Measurements from ENCODE around the gene NAALADL2.
"Not testable (repeated sequence)": the region's sequence is repeated elsewhere in the genome, so short reads cannot be mapped to it uniquely, and the experiment has no call there.

NAALADL2 gene

GRCh38 chr3:175411405-175411804, 552.3 kb downstream of the NAALADL2 start:
- Histone ChIP-seq H3K4me1 (ENCODE audit: control insufficient read depth, insufficient read depth, low read length) (no peaks in the 10 kb centered on the region), H3K36me3 (ENCODE audit: control insufficient read depth, insufficient read depth, low read length) (no peaks in the 10 kb centered on the region), H3K9me3 (ENCODE audit: control insufficient read depth, low read length) (no peaks in the 10 kb centered on the region), H3K27ac (ENCODE audit: insufficient read depth, low read depth, low read length, poor library complexity, severe bottlenecking) (no peak overlapping the region), H3K27me3 (ENCODE audit: control insufficient read depth, insufficient read depth, low read length, poor library complexity, severe bottlenecking) (no peaks in the 10 kb centered on the region), H3K4me3 (ENCODE audit: insufficient read depth, low read depth, low read length) (no peak overlapping the region)
- 93 to 95% methylated on average over 4 of the region's 4 CpGs for WGBS, 2 experiments

- H3K27ac ChIP-seq (ENCODE audit: insufficient read depth, low read depth, low read length, poor library complexity, severe bottlenecking), result no peak overlapping the region
- H3K4me3 ChIP-seq (ENCODE audit: insufficient read depth, low read depth, low read length), result no peak overlapping the region
- H3K9me3 ChIP-seq (ENCODE audit: control insufficient read depth, low read length), result no peaks in the 10 kb centered on the region
- WGBS, 2 experiments, result 85 to 86% methylated on average over 5 to 6 of the region's 6 CpGs
- H3K36me3 ChIP-seq (ENCODE audit: control insufficient read depth, insufficient read depth, low read length), result no peaks in the 10 kb centered on the region
- no peaks in the 10 kb centered on the region for H3K27me3 ChIP-seq (ENCODE audit: control insufficient read depth, insufficient read depth, low read length, poor library complexity, severe bottlenecking)
- H3K4me1 ChIP-seq (ENCODE audit: control insufficient read depth, insufficient read depth, low read length), result no peaks in the 10 kb centered on the region
Observed at GRCh38 chr3:175411946-175412345, 552.8 kb downstream of the NAALADL2 start.

- Histone ChIP-seq H3K27me3 (ENCODE audit: control insufficient read depth, insufficient read depth, low read length, poor library complexity, severe bottlenecking) (no peaks in the 10 kb centered on the region), H3K36me3 (ENCODE audit: control insufficient read depth, insufficient read depth, low read length) (no peaks in the 10 kb centered on the region), H3K4me1 (ENCODE audit: control insufficient read depth, insufficient read depth, low read length) (no peaks in the 10 kb centered on the region), H3K27ac (ENCODE audit: insufficient read depth, low read depth, low read length, poor library complexity, severe bottlenecking) (no peak overlapping the region), H3K4me3 (ENCODE audit: insufficient read depth, low read depth, low read length) (no peak overlapping the region), H3K9me3 (ENCODE audit: control insufficient read depth, low read length) (no peaks in the 10 kb centered on the region)
- WGBS, 2 experiments, result 92 to 95% methylated on average over 4 of the region's 4 CpGs
Observed at GRCh38 chr3:175413926-175414325, 554.8 kb downstream of the NAALADL2 start.

GRCh38 chr3:175416600-175416999, 557.5 kb downstream of the NAALADL2 start:
- H3K27me3 ChIP-seq (ENCODE audit: control insufficient read depth, insufficient read depth, low read length, poor library complexity, severe bottlenecking), result no peaks in the 10 kb centered on the region
- H3K4me1 ChIP-seq (ENCODE audit: control insufficient read depth, insufficient read depth, low read length), result no peaks in the 10 kb centered on the region
- WGBS, 2 experiments, result 94 to 100% methylated on average over 1 of the region's 2 CpGs
- no peaks in the 10 kb centered on the region for H3K9me3 ChIP-seq (ENCODE audit: control insufficient read depth, low read length)
- H3K27ac ChIP-seq (ENCODE audit: insufficient read depth, low read depth, low read length, poor library complexity, severe bottlenecking), result no peak overlapping the region
- H3K36me3 ChIP-seq (ENCODE audit: control insufficient read depth, insufficient read depth, low read length), result no peaks in the 10 kb centered on the region
- H3K4me3 ChIP-seq (ENCODE audit: insufficient read depth, low read depth, low read length), result no peak overlapping the region

GRCh38 chr3:175417426-175417825, 558.3 kb downstream of the NAALADL2 start:
- no peaks in the 10 kb centered on the region for H3K9me3 ChIP-seq (ENCODE audit: control insufficient read depth, low read length)
- H3K4me1 ChIP-seq (ENCODE audit: control insufficient read depth, insufficient read depth, low read length), result no peaks in the 10 kb centered on the region
- no CpG with 5 or more reads among the region's 1 CpG for WGBS, 2 experiments
- H3K4me3 ChIP-seq (ENCODE audit: insufficient read depth, low read depth, low read length), result no peak overlapping the region
- H3K27me3 ChIP-seq (ENCODE audit: control insufficient read depth, insufficient read depth, low read length, poor library complexity, severe bottlenecking), result no peaks in the 10 kb centered on the region
- no peaks in the 10 kb centered on the region for H3K36me3 ChIP-seq (ENCODE audit: control insufficient read depth, insufficient read depth, low read length)
- no peak overlapping the region for H3K27ac ChIP-seq (ENCODE audit: insufficient read depth, low read depth, low read length, poor library complexity, severe bottlenecking)

GRCh38 chr3:175421902-175422301, 562.8 kb downstream of the NAALADL2 start:
- H3K27me3 ChIP-seq (ENCODE audit: control insufficient read depth, insufficient read depth, low read length, poor library complexity, severe bottlenecking), result no peaks in the 10 kb centered on the region
- H3K9me3 ChIP-seq (ENCODE audit: control insufficient read depth, low read length), result no peaks in the 10 kb centered on the region
- H3K4me3 ChIP-seq (ENCODE audit: insufficient read depth, low read depth, low read length), result no peak overlapping the region
- H3K36me3 ChIP-seq (ENCODE audit: control insufficient read depth, insufficient read depth, low read length), result no peaks in the 10 kb centered on the region
- 94% methylated on average over 2 of the region's 2 CpGs; no CpG with 5 or more reads in 1 of the 2 experiments for WGBS, 2 experiments
- H3K27ac ChIP-seq (ENCODE audit: insufficient read depth, low read depth, low read length, poor library complexity, severe bottlenecking), result no peak overlapping the region
- no peaks in the 10 kb centered on the region for H3K4me1 ChIP-seq (ENCODE audit: control insufficient read depth, insufficient read depth, low read length)

GRCh38 chr3:175422744-175423143, 563.6 kb downstream of the NAALADL2 start:
- Histone ChIP-seq H3K4me1 (ENCODE audit: control insufficient read depth, insufficient read depth, low read length) (no peaks in the 10 kb centered on the region), H3K27me3 (ENCODE audit: control insufficient read depth, insufficient read depth, low read length, poor library complexity, severe bottlenecking) (no peaks in the 10 kb centered on the region), H3K4me3 (ENCODE audit: insufficient read depth, low read depth, low read length) (no peak overlapping the region), H3K9me3 (ENCODE audit: control insufficient read depth, low read length) (no peaks in the 10 kb centered on the region), H3K36me3 (ENCODE audit: control insufficient read depth, insufficient read depth, low read length) (no peaks in the 10 kb centered on the region), H3K27ac (ENCODE audit: insufficient read depth, low read depth, low read length, poor library complexity, severe bottlenecking) (no peak overlapping the region)
- WGBS, 2 experiments, result 92 to 98% methylated on average over 2 of the region's 2 CpGs

GRCh38 chr3:175423848-175424247, 564.7 kb downstream of the NAALADL2 start:
- not testable (repeated sequence) for H3K27me3 ChIP-seq (ENCODE audit: control insufficient read depth, insufficient read depth, low read length, poor library complexity, severe bottlenecking); H3K9me3 ChIP-seq (ENCODE audit: control insufficient read depth, low read length); H3K27ac ChIP-seq (ENCODE audit: insufficient read depth, low read depth, low read length, poor library complexity, severe bottlenecking); H3K36me3 ChIP-seq (ENCODE audit: control insufficient read depth, insufficient read depth, low read length); H3K4me1 ChIP-seq (ENCODE audit: control insufficient read depth, insufficient read depth, low read length); H3K4me3 ChIP-seq (ENCODE audit: insufficient read depth, low read depth, low read length)
- 71 to 88% methylated on average over 1 of the region's 2 CpGs for WGBS, 2 experiments

GRCh38 chr3:175426805-175427204, 567.7 kb downstream of the NAALADL2 start:
- H3K27ac ChIP-seq (ENCODE audit: insufficient read depth, low read depth, low read length, poor library complexity, severe bottlenecking), result no peak overlapping the region
- 95 to 99% methylated on average over 5 of the region's 5 CpGs for WGBS, 2 experiments
- H3K4me3 ChIP-seq (ENCODE audit: insufficient read depth, low read depth, low read length), result no peak overlapping the region

GRCh38 chr3:175428466-175428865, 569.3 kb downstream of the NAALADL2 start:
- Histone ChIP-seq H3K36me3 (ENCODE audit: control insufficient read depth, insufficient read depth, low read length) (no peaks in the 10 kb centered on the region), H3K9me3 (ENCODE audit: control insufficient read depth, low read length) (no peaks in the 10 kb centered on the region), H3K4me3 (ENCODE audit: insufficient read depth, low read depth, low read length) (no peak overlapping the region), H3K4me1 (ENCODE audit: control insufficient read depth, insufficient read depth, low read length) (no peaks in the 10 kb centered on the region), H3K27me3 (ENCODE audit: control insufficient read depth, insufficient read depth, low read length, poor library complexity, severe bottlenecking) (no peaks in the 10 kb centered on the region), H3K27ac (ENCODE audit: insufficient read depth, low read depth, low read length, poor library complexity, severe bottlenecking) (no peak overlapping the region)

More at GRCh38 chr3:175426805-175427204, 567.7 kb downstream of the NAALADL2 start:
- Histone ChIP-seq H3K27me3 (ENCODE audit: control insufficient read depth, insufficient read depth, low read length, poor library complexity, severe bottlenecking) (no peaks in the 10 kb centered on the region), H3K9me3 (ENCODE audit: control insufficient read depth, low read length) (no peaks in the 10 kb centered on the region), H3K36me3 (ENCODE audit: control insufficient read depth, insufficient read depth, low read length) (no peaks in the 10 kb centered on the region), H3K4me1 (ENCODE audit: control insufficient read depth, insufficient read depth, low read length) (no peaks in the 10 kb centered on the region)
